ENCODE measurements around the gene SEMA3A. TPM values are rescaled to one million over a fixed set of nuclear protein-coding genes. Genes with fewer than 3 reads are reported as not detected.

SEMA3A gene
- polyA plus RNA-seq, 4 donors, result 2.4 to 11.4 TPM; not detected in 2

DNA sequence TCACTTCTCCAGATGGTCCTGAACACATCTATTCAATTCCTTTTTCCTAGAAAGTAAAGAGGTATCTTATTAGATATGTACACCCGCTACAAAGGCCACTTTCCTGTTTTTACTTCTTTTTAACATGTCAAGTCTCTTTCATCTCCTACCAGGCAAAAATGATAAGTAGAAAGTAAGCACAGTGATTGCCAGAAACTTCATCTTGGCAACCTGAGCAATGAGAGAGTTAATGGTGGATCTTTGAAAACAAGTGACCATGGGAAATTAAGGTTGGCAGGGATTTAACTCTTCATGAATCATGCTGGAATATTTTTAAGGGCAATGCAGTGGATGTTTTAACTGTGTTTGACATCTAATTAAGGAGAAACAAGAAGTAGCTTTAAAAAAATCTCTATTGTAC lies 2.7 kb downstream of the SEMA3A start:
- DNase-seq, result no peak
- peak overlapping the region in 1 of 3 donors; percentile 13 for H3K4me3 ChIP-seq (ENCODE audit: low read depth in 1 of 3, low read length in 3 of 3)
- peak overlapping the region in 1 of 3 donors; percentile 1 for H3K27ac ChIP-seq (ENCODE audit: low read depth in 1 of 3, low read length in 2 of 3)
- 75 to 90% (median 80%) methylated on average over 1 of the region's 1 CpG for WGBS, 3 donors
- no peak for FAIRE-seq
- H3K27me3 ChIP-seq (ENCODE audit: control insufficient read depth in 3 of 3, insufficient read depth in 3 of 3, low read length in 3 of 3), result no peaks in the 10 kb centered on the region
- no peaks in the 10 kb centered on the region for H3K9me3 ChIP-seq (ENCODE audit: control insufficient read depth in 2 of 2, insufficient read depth in 1 of 2, low read depth in 1 of 2, low read length in 1 of 2)
- H3K4me1 ChIP-seq (ENCODE audit: control insufficient read depth in 3 of 3, insufficient read depth in 2 of 3, low read depth in 1 of 3, low read length in 2 of 3), result peaks cover 0 to 3% (median 0%) of the 10 kb centered on the region in 3 donors
- no peaks in the 10 kb centered on the region for H3K36me3 ChIP-seq (ENCODE audit: control insufficient read depth in 3 of 3, insufficient read depth in 2 of 3, low read depth in 1 of 3, low read length in 3 of 3)

DNA sequence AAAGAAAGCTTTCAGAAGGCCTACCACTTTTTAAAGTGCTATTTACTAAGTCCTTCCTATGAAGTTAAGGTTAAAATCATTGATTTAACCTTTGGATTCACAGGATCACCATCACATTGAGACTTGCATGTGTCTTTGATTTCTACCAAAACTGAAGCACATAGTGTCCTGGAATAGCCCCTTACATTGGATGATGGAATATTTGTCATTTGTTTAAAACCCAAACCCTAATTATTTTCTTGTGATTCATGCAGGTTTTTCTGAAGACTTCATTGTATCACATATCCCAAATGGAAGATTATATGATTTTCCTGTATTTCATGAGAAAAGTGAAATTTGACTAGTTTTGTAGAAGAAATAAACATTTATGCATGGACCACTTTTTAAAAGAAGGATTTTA lies 3.3 kb downstream of the SEMA3A start:
- H3K27ac ChIP-seq (ENCODE audit: low read depth in 1 of 3, low read length in 2 of 3), result no peak overlapping the region
- no peak overlapping the region for H3K4me3 ChIP-seq (ENCODE audit: low read depth in 1 of 3, low read length in 3 of 3)

DNA sequence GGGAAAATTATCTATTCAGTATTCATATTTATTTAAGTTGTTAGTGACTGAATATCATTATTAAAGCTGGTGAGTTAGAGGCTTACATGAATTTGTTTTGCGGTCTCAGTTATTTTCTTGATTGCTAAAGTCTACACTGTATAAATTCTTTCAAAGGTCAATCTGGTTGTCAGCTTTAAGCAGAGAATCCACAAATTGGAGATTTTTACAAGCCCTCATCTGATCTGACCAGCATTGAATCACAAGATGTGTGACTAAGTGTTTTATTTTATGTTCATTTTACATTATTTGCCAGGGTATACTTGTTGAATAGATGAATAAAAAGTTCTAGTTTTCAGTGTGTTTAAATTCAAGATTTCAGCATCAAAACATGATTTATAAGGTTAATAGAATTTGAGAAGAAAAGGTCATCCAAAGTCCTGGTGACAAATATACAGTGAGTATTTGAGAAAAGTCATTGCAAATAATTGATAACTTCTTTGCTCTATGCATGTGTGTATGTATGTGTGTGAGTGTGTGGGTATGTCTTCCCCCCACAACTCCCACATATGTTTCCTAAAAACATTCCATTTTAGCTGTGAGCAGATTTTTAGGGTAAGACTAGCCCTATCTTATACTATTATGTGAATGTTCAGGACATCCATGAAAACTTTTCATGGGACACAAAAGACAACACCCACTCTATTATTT lies 4.4 kb downstream of the SEMA3A start:
- Histone ChIP-seq H3K4me3 (ENCODE audit: low read depth in 1 of 3, low read length in 3 of 3) (no peak overlapping the region), H3K27me3 (ENCODE audit: control insufficient read depth in 3 of 3, insufficient read depth in 3 of 3, low read length in 3 of 3) (no peaks in the 10 kb centered on the region), H3K4me1 (ENCODE audit: control insufficient read depth in 3 of 3, insufficient read depth in 2 of 3, low read depth in 1 of 3, low read length in 2 of 3) (no peaks in the 10 kb centered on the region), H3K9me3 (ENCODE audit: control insufficient read depth in 2 of 2, insufficient read depth in 1 of 2, low read depth in 1 of 2, low read length in 1 of 2) (no peaks in the 10 kb centered on the region), H3K27ac (ENCODE audit: low read depth in 1 of 3, low read length in 2 of 3) (no peak overlapping the region), H3K36me3 (ENCODE audit: control insufficient read depth in 3 of 3, insufficient read depth in 2 of 3, low read depth in 1 of 3, low read length in 3 of 3) (no peaks in the 10 kb centered on the region)
- no peak for FAIRE-seq
- DNase-seq, result no peak
- 70 to 94% (median 89%) methylated on average over 1 of the region's 1 CpG for WGBS, 3 donors

More for the DNA sequence above, 3.3 kb downstream of the SEMA3A start:
- DNase-seq, result no peak
- Histone ChIP-seq H3K36me3 (ENCODE audit: control insufficient read depth in 3 of 3, insufficient read depth in 2 of 3, low read depth in 1 of 3, low read length in 3 of 3) (no peaks in the 10 kb centered on the region), H3K9me3 (ENCODE audit: control insufficient read depth in 2 of 2, insufficient read depth in 1 of 2, low read depth in 1 of 2, low read length in 1 of 2) (no peaks in the 10 kb centered on the region), H3K4me1 (ENCODE audit: control insufficient read depth in 3 of 3, insufficient read depth in 2 of 3, low read depth in 1 of 3, low read length in 2 of 3) (peaks cover 0 to 3% (median 0%) of the 10 kb centered on the region in 3 donors), H3K27me3 (ENCODE audit: control insufficient read depth in 3 of 3, insufficient read depth in 3 of 3, low read length in 3 of 3) (no peaks in the 10 kb centered on the region)
- FAIRE-seq, result no peak

DNA sequence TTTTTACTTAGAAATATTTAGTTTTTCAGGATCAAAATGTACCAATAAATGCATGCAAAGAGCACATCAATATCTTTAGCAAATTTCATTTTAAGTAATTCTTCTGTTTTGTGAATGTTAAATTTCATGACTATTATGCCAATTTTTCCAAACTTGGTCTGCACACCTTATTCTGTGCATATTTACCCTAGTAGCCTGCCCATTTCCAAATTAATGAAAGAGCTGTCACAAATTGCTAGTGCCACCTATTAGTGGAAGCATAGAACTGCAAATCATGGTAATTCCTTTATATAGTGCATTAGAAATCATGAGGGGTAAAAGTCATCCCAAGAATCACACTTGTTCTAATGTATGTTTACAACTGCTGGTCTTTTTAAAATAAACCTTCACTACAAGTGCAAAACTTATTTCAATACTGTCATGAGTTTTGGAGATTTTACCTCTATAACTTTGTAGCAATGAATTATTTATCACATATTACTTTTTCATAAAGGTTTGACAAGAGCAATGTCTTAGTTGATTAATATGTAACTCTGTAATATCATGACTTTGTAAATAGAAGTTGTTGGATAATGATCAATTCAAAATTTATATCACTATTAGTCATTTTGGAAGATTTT lies 5.7 kb downstream of the SEMA3A start:
- Histone ChIP-seq H3K27me3 (ENCODE audit: control insufficient read depth in 3 of 3, insufficient read depth in 3 of 3, low read length in 3 of 3) (no peaks in the 10 kb centered on the region), H3K36me3 (ENCODE audit: control insufficient read depth in 3 of 3, insufficient read depth in 2 of 3, low read depth in 1 of 3, low read length in 3 of 3) (no peaks in the 10 kb centered on the region), H3K9me3 (ENCODE audit: control insufficient read depth in 2 of 2, insufficient read depth in 1 of 2, low read depth in 1 of 2, low read length in 1 of 2) (no peaks in the 10 kb centered on the region), H3K4me3 (ENCODE audit: low read depth in 1 of 3, low read length in 3 of 3) (no peak overlapping the region), H3K27ac (ENCODE audit: low read depth in 1 of 3, low read length in 2 of 3) (no peak overlapping the region), H3K4me1 (ENCODE audit: control insufficient read depth in 3 of 3, insufficient read depth in 2 of 3, low read depth in 1 of 3, low read length in 2 of 3) (no peaks in the 10 kb centered on the region)
- DNase-seq (no peak), FAIRE-seq (no peak)

DNA sequence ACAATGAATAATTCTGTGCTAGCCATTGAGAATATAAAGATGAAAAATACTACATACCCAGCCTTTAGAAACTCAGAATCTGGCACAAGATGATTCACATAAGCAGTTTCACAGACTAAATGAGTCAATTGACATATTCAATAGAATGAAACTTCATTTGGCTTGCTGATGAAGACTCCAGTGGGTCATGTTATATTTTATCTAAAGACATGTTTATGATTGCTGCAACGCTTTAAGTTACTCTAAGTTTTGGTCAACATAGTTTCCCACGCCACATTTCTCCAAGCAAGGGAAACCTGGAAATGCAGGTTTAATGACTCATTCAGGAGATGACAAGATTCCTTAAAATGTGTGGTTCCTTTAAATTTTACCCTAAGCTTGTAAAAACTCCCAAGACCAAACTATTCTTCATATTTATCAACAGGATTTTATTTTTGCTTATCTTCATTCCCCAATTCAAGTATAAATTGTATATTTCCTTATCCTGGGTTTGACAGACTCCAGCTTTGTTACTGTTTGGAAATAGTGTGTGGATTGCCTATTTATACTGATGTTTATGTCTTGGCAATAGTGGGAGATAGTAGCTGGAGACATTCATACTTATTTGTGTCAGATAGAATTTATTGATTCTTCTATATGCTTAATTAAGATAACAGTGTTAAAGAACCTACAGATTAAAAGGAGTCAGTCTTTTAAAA lies 6.6 kb downstream of the SEMA3A start:
- no peak for FAIRE-seq
- no peak for DNase-seq
- Histone ChIP-seq H3K27me3 (ENCODE audit: control insufficient read depth in 3 of 3, insufficient read depth in 3 of 3, low read length in 3 of 3) (no peaks in the 10 kb centered on the region), H3K36me3 (ENCODE audit: control insufficient read depth in 3 of 3, insufficient read depth in 2 of 3, low read depth in 1 of 3, low read length in 3 of 3) (no peaks in the 10 kb centered on the region), H3K9me3 (ENCODE audit: control insufficient read depth in 2 of 2, insufficient read depth in 1 of 2, low read depth in 1 of 2, low read length in 1 of 2) (no peaks in the 10 kb centered on the region), H3K4me1 (ENCODE audit: control insufficient read depth in 3 of 3, insufficient read depth in 2 of 3, low read depth in 1 of 3, low read length in 2 of 3) (no peaks in the 10 kb centered on the region), H3K27ac (ENCODE audit: low read depth in 1 of 3, low read length in 2 of 3) (no peak overlapping the region), H3K4me3 (ENCODE audit: low read depth in 1 of 3, low read length in 3 of 3) (no peak overlapping the region)
- WGBS, 3 donors, result 69 to 77% (median 73%) methylated on average over 2 of the region's 2 CpGs

DNA sequence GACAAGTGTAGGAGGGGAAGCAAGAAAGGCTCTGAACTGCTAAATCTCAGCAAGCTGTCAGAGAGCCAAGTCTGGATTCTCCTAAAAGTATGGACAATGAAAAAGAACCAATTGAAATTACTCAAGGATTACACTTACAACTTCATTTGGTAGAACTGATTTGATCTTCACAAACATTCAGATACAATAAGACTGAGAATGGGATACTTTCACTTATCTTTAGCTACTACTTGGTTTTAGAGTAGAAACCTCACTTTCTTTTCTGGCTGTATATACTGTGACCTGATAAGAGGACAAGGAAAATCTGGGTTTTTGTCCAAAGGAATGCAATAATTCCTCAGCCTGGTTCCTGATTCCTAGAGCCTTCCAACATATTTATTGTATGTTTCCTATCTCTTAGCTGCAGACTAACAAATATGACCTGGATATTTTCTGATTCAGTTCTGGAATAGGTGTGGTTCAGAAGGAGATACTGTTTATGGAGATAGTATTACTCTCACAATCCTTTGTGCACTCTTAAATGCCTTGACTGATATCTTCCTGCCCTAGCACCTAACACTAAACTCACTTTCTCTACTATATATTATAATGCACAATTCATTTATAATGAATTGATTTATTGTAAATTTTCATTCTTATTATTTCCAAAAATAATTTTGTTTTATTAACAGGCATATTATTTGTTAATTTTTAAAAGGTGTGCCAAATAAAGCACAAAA lies 7.3 kb downstream of the SEMA3A start:
- Histone ChIP-seq H3K36me3 (ENCODE audit: control insufficient read depth in 3 of 3, insufficient read depth in 2 of 3, low read depth in 1 of 3, low read length in 3 of 3) (no peaks in the 10 kb centered on the region), H3K4me1 (ENCODE audit: control insufficient read depth in 3 of 3, insufficient read depth in 2 of 3, low read depth in 1 of 3, low read length in 2 of 3) (no peaks in the 10 kb centered on the region), H3K4me3 (ENCODE audit: low read depth in 1 of 3, low read length in 3 of 3) (no peak overlapping the region), H3K27ac (ENCODE audit: low read depth in 1 of 3, low read length in 2 of 3) (no peak overlapping the region), H3K9me3 (ENCODE audit: control insufficient read depth in 2 of 2, insufficient read depth in 1 of 2, low read depth in 1 of 2, low read length in 1 of 2) (no peaks in the 10 kb centered on the region), H3K27me3 (ENCODE audit: control insufficient read depth in 3 of 3, insufficient read depth in 3 of 3, low read length in 3 of 3) (no peaks in the 10 kb centered on the region)
- FAIRE-seq (peak; percentile 39), DNase-seq (no peak)

GRCh38 chr7:84183741-84184140 lies 10.8 kb downstream of the SEMA3A start:
- DNase-seq (no peak), FAIRE-seq (no peak)
- 84 to 92% (median 90%) methylated on average over 1 of the region's 1 CpG for WGBS, 3 donors
- Histone ChIP-seq H3K4me3 (ENCODE audit: low read depth in 1 of 3, low read length in 3 of 3) (no peak overlapping the region), H3K4me1 (ENCODE audit: control insufficient read depth in 3 of 3, insufficient read depth in 2 of 3, low read depth in 1 of 3, low read length in 2 of 3) (no peaks in the 10 kb centered on the region), H3K27ac (ENCODE audit: low read depth in 1 of 3, low read length in 2 of 3) (no peak overlapping the region), H3K36me3 (ENCODE audit: control insufficient read depth in 3 of 3, insufficient read depth in 2 of 3, low read depth in 1 of 3, low read length in 3 of 3) (no peaks in the 10 kb centered on the region), H3K9me3 (ENCODE audit: control insufficient read depth in 2 of 2, insufficient read depth in 1 of 2, low read depth in 1 of 2, low read length in 1 of 2) (no peaks in the 10 kb centered on the region), H3K27me3 (ENCODE audit: control insufficient read depth in 3 of 3, insufficient read depth in 3 of 3, low read length in 3 of 3) (no peaks in the 10 kb centered on the region)

DNA sequence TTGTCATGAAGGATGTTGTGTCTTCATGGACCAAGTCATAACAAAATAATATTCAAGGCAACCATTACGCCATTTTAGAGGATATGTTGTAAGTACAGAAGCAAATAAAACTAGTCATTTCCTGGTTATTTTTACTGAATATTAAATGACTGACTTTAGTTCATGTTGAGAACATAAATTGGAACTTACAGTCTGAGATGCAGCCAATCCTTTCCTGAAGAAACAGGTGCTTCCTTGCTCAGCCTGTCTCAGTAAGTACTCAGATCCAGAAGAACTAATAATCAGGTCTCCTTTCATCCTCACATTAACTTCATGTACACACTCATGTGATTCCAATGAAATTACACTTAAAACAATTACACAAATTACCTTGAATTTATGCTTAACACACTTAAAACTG lies 12.3 kb downstream of the SEMA3A start:
- 84 to 89% (median 85%) methylated on average over 1 of the region's 1 CpG for WGBS, 3 donors
- no peak for FAIRE-seq
- no peaks in the 10 kb centered on the region for H3K27me3 ChIP-seq (ENCODE audit: control insufficient read depth in 3 of 3, insufficient read depth in 3 of 3, low read length in 3 of 3)
- no peaks in the 10 kb centered on the region for H3K9me3 ChIP-seq (ENCODE audit: control insufficient read depth in 2 of 2, insufficient read depth in 1 of 2, low read depth in 1 of 2, low read length in 1 of 2)
- H3K4me3 ChIP-seq (ENCODE audit: low read depth in 1 of 3, low read length in 3 of 3), result no peak overlapping the region
- no peaks in the 10 kb centered on the region for H3K36me3 ChIP-seq (ENCODE audit: control insufficient read depth in 3 of 3, insufficient read depth in 2 of 3, low read depth in 1 of 3, low read length in 3 of 3)
- DNase-seq, result no peak
- H3K4me1 ChIP-seq (ENCODE audit: control insufficient read depth in 3 of 3, insufficient read depth in 2 of 3, low read depth in 1 of 3, low read length in 2 of 3), result no peaks in the 10 kb centered on the region
- no peak overlapping the region for H3K27ac ChIP-seq (ENCODE audit: low read depth in 1 of 3, low read length in 2 of 3)
